ENCODE data around the gene RNU5D-1.
A peak's percentile ranks its signal among the peaks of the same experiment; 100 is the strongest.
"Not testable (repeated sequence)": the region's sequence is repeated elsewhere in the genome, so short reads cannot be mapped to it uniquely, and the experiment has no call there.

RNU5D-1 gene

GRCh38 chr1:44707959-44708831 lies 22.8 kb downstream of the RNU5D-1 start:
- no peak overlapping the region for H3K4me3 ChIP-seq (ENCODE audit: low read length)
- TF ChIP-seq, protein P1, sequence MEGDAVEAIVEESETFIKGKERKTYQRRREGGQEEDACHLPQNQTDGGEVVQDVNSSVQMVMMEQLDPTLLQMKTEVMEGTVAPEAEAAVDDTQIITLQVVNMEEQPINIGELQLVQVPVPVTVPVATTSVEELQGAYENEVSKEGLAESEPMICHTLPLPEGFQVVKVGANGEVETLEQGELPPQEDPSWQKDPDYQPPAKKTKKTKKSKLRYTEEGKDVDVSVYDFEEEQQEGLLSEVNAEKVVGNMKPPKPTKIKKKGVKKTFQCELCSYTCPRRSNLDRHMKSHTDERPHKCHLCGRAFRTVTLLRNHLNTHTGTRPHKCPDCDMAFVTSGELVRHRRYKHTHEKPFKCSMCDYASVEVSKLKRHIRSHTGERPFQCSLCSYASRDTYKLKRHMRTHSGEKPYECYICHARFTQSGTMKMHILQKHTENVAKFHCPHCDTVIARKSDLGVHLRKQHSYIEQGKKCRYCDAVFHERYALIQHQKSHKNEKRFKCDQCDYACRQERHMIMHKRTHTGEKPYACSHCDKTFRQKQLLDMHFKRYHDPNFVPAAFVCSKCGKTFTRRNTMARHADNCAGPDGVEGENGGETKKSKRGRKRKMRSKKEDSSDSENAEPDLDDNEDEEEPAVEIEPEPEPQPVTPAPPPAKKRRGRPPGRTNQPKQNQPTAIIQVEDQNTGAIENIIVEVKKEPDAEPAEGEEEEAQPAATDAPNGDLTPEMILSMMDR (IDR thresholded peaks at IDR 0.05; ENCODE audit: insufficient read depth, low read depth, low read length, missing control alignments): peak; percentile 54
- DNase-seq (ENCODE audit: low read depth): peak; percentile 66

DNA sequence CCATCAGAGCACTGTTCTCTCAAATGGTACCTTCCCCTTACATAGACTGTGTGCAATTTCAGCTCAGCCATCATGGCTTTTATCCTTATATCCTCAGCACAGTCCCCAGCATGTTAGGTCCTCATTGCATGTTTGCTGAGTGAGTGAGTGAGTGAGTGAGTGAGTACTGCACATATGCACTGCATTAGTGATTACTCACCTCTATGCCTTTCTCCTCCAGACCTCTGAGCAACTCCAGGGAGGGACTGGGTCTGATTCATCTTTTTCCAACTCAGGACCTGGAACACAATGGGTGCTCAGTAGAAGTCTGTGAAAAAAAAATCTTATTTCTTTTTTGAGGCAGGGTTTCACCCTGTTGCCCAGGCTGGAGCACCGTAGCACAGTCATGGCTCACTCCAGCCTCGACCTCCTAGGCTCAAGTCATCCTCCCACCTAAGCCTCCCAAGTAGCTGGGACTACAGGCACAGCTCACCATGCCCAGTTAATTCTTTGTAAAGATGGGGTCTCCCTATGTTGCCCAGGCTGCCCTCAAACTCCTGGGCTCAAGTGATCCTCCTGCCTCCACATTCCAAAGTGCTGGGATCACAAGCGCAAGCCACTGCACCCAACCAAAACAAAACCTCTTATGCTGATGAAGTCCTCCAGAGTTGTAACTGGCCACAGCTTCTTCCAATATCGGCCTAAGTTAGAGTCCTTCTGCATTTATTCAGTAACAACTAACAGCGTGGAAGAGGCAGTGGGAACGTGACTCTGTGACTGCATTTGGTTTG lies 23.7 kb downstream of the RNU5D-1 start:
- DNase-seq (ENCODE audit: low read depth): peak; percentile 98
- no peak overlapping the region for H3K4me3 ChIP-seq (ENCODE audit: low read length)
- TF ChIP-seq, protein P1 (IDR thresholded peaks at IDR 0.05; ENCODE audit: insufficient read depth, low read depth, low read length, missing control alignments): no peak

GRCh38 chr1:44705938-44706337 lies 25.0 kb downstream of the RNU5D-1 start:
- H3K4me3 ChIP-seq (ENCODE audit: low read length): no peak overlapping the region
- DNase-seq (ENCODE audit: low read depth): no peak
- TF ChIP-seq, protein P1 (IDR thresholded peaks at IDR 0.05; ENCODE audit: insufficient read depth, low read depth, low read length, missing control alignments): no peak

DNA sequence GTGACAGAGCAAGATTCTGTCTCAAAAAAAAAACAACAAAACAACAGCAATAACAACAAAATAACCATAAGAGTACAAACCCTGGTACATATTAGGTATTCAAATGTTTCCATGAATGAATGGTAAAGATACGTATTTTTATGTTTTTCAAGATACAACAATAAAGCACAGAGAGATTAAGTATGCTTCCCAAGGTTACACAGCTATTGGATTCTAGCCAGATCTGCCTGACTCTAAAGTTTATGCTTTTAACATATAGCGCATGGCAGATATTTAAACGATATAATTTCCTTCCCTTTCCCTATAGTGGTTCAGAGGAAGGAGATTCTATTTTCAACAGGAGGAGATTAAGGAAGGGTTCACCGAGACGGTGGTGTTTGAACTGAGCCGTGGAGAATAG lies 25.5 kb downstream of the RNU5D-1 start:
- no peak overlapping the region for H3K4me3 ChIP-seq (ENCODE audit: low read length)
- TF ChIP-seq, protein P1 (IDR thresholded peaks at IDR 0.05; ENCODE audit: insufficient read depth, low read depth, low read length, missing control alignments): no peak
- no peak for DNase-seq (ENCODE audit: low read depth)

DNA sequence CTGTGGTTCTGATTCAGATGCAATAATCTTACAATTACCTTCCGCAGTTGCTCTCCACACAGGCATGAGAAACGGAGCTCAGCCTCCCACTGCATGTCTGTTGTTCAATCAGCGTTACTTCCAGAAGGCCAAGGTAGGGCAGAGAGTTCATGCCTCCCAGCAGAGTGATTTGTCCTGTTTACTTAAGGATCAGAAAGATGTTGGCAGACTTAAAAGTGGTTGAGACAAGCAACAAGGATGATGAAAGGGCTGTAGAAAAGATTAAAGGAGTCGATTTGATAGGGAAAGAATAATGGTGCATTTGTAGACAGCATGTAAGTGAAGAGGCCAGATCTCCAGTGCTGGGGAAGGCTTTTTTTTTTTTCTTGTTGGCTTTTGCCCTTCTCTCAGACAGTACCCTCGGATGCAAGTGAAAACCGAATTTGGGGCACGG lies 29.8 kb downstream of the RNU5D-1 start:
- DNase-seq (ENCODE audit: low read depth): peak; percentile 68
- TF ChIP-seq, protein P1 (IDR thresholded peaks at IDR 0.05; ENCODE audit: insufficient read depth, low read depth, low read length, missing control alignments): no peak
- no peak overlapping the region for H3K4me3 ChIP-seq (ENCODE audit: low read length)

DNA sequence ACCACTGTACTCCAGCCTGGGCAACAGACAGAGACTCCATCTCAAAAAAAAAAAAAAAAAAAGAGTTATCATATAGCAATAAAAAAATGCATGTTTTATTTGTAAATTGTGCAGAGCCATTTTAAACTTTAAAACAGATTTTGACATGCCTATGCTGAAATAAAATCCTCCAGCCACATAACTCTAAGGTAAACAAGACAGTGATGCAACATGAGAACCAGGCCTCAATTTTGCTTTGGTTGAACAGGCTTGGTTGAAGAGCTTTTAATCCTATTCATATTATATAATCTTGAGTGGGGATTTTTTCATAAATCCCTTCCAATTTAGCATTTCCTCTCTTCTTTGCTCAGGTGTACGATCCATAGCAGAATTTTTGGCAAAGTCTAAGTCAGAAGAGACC lies 30.4 kb downstream of the RNU5D-1 start:
- no peak overlapping the region for H3K4me3 ChIP-seq (ENCODE audit: low read length)
- TF ChIP-seq, protein P1 (IDR thresholded peaks at IDR 0.05; ENCODE audit: insufficient read depth, low read depth, low read length, missing control alignments): no peak
- DNase-seq (ENCODE audit: low read depth): peak; percentile 39

GRCh38 chr1:44699375-44699774 lies 31.6 kb downstream of the RNU5D-1 start:
- H3K4me3 ChIP-seq (ENCODE audit: low read length); DNase-seq (ENCODE audit: low read depth): not testable (repeated sequence)

Data from epithelial cell of esophagus (primary cell).